NCI-H1436 (cell line): ENCODE results near the gene EMILIN2.

Experiments used
- DNase-seq: peaks from one replicate; lab custom pipeline; 2025; lab: John Stamatoyannopoulos, UW

EMILIN2 gene

DNA sequence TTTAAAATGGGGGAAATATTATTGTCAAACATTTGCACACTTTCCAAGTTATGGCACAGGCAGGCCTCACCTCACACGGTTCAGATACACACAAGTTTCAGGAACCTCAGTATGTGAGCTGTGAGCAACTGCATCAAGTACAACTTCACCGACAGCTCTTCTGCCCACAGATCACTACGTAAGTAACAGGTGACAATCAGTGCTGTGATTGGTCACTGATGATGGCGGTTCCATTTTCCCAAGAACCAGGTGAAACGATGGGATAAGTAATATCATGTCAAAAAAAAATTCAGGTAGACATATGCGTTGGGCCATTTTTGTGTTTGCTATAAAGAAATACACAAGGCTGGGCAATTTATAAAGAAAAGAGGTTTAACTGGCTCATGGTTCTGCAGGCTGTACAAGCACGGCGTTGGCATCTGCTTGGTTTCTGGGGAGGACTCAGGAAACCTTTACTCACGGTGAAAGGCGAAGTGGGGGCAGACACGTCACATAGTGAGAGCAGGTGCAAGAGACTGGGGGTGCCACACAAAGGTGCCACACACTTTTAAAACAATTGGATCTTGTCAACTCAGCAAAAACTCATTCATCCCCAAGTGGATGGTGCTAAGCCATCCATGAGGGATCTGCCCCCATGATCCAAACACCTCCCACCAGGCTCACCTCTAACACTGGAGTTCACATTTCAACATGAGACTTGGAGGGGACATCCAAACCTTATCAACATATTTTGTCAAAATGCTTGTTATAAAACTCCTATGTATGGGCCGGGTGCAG is 108.3 kb downstream of the EMILIN2 start:
- no peak for DNase-seq

DNA sequence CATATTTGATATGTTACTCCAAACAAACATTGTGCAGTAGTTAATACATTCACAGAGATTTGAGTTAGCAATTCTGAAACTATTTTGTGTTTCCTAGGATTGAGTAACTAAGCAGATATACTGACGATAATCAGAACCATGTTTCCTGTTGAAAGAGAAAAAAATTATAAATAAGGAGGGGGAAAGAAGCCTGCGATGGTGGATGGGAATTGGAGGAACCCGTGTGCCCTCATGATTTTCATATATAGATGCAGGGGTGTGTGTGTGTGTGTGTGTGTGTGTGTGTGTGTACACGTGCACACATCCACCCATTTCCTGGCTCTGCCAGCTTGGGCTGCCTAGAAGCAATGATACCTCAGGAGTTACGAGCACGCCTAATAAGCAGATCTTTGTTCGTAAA is 109.2 kb downstream of the EMILIN2 start:
- no peak for DNase-seq

DNA sequence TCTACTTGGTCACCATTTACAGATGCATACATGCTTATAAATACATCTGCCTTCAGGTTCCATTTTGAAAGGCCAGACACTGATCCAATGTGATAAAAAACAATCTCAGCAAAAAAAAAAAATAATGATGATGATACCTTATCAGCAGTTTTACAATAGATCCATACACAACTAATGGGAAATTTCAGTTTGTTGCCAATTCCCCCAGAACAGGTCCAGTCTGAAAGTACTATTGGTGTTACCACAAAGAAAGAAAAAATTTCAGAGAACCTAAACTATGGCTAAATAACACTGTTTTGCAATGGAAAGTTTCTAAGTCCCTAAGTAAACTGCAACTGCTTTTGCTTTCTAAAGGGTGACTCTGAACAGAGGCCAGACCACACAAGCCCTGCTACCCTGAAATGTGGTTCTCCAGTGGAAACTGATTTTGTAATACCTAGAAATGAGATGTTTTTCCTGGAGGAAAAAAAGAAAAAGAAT is 112.1 kb downstream of the EMILIN2 start:
- DNase-seq = no peak

DNA sequence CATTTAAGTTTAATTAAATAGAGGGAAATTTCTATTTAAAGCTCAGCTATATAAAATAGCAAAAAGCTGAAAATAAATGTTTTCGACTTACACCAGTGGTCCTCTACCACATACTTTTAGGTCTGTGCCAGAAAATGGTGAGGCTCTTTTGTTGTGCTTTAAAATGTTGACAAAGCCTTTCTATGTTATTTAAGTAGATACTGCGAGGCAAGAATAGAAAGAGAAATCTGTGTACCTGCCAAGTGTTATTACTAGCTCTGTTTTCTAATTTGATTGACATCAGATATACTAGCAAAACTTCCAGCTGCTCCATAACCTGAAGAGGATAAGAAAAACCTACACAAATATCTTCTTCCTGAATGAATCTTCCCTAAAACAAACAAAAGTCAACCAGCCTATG is 112.5 kb downstream of the EMILIN2 start:
- DNase-seq = no peak

DNA sequence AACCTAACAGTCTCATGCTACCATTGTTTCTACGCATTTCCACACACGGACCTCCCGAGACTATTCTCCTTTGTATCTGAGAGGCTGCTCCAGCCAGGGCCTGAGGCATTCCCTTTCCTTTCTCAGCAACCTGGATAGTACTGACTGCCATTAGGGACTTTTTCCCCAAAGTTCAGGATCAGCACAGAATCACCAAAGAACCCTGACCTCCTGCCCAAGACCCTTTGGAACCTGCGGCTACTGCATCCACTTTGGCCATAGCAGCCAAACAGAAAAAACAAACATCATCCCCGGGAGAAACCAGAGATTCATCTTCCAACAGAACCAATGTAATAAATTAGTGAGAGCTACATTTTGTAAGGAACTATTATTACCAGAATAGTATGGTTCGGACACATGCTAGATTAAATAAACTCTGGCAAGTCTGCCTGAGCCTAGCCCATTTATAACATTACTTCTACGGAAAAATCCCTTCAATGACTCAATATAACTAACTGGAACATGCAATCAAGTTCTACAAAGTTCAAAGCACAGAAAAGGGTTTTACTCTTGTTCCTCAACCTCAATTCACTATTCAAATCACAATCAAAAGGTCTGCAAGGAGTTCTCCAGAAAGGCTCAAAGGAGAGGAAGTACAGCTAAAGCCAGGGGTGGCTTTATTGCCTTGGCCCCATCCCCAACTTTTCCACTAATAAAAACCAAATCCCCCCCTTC is 114.3 kb downstream of the EMILIN2 start:
- DNase-seq = no peak

DNA sequence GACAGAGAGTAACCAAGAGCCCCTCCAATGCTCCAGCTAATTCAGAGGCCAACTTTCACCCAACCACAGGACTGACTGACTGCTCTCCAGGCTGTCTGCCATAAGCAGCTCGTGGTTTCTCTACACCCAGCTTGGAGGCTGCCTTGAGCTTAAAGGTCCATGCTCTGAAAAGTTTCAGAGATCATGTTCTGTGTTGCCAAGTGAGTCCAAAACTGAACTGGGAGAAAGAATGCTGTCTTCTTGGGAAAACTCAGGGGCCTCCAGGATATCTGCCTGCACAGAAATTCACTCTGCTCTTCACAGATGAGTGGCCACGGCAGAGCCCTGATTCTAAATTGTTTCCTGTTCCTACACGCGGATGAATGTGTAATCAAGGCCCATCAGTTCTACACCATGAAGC is 115.0 kb downstream of the EMILIN2 start:
- DNase-seq = no peak

DNA sequence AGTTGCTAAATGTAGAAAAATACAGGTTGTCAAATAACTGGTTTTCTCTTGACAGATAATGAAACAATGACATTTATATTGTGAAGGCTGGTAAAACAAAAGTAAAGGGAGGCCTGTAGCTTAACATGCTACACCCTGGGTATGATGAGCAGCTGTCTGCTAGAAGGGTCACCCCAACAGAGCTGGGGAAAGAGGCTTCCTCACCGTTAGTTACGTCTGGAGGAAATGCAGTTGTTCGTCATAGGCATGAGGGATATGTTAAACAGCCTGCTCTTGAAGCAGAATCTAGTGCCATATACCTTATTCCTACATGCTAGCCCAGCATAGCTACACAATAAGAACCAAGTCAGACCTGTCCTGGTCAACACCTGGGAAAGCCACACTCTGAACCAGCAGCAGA is 116.2 kb downstream of the EMILIN2 start:
- DNase-seq = no peak

DNA sequence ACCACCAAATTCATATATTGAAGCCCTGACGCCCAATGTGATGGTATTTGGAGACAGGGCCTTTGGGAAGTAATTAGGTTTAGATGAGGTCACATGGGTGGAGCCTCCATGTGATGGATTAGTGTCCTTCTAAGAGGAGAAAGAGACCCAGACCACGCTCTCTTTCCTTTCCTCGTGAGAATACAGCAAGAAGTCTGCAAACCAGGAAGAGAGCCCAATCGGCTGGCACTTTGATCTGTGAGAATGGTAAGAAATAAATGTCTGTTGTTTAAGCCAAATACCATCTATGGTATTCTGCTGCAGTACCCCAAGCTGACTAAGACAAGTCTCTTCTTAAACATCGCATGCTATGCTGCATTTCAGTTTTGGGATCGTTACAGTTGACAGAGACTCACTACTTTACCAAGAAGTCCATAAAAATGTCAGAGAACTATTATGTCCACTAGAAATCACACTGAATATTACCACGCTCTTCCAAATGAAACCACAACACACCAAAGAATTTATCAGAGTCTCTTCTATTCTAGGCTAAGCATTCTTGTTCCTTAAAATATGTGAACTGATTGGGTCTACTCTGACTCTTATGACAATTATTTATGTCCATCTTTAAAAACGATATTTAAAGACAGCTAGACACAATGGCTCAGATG is 117.7 kb downstream of the EMILIN2 start:
- no peak for DNase-seq
